A549 treated with ZK216348 at 1 μM for 4 hours (cell line): ENCODE results near the gene SLC16A7. TPM values are rescaled to one million over a fixed set of nuclear protein-coding genes. Genes with fewer than 3 reads are reported as not detected.

Source experiments
- total RNA-seq: library from RNA; stranded (reverse); fragments of 200-300 nt; extraction: Qiagen RNA extraction; gene quantifications from 5 replicates; pipeline ENCODE4 v1.2.3, GENCODE V29; 2022; ENCODE audit warnings: low read depth

The SLC16A7 gene
- total RNA-seq, result 0.07 to 0.40 TPM (median 0.11 TPM) in 5 replicates

GRCh38 chr12:59595883-59596540 is at the start of gene SLC16A7:
Gene SLC16A7 (plus strand): TSS chr12:59596029. CDS start chr12:59704802, 108,773 bp downstream.

